Stimulated activated CD8-positive, alpha-beta memory T cell treated with anti-CD3 and anti-CD28 coated beads, Interleukin-7, amount 100 ng/mL, for 48 hours (primary cell): ENCODE results near the gene TRAFD1.
"Not testable (repeated sequence)": the region's sequence is repeated elsewhere in the genome, so short reads cannot be mapped to it uniquely, and the experiment has no call there.

Experiments used
- DNase-seq, 2 donors: peaks; one replicate each; pipeline ENCODE4 v3.0.0-alpha.2; 2020; ENCODE audit warnings: low read depth in 1 of 2; ENCODE audit errors: extremely low read depth in 1 of 2

TRAFD1 gene

GRCh38 chr12:112158461-112159145 lies 33.2 kb downstream of the TRAFD1 start:
- DNase-seq, result not testable (repeated sequence)

GRCh38 chr12:112159146-112159541 lies 33.8 kb downstream of the TRAFD1 start:
- DNase-seq, result no peak

DNA sequence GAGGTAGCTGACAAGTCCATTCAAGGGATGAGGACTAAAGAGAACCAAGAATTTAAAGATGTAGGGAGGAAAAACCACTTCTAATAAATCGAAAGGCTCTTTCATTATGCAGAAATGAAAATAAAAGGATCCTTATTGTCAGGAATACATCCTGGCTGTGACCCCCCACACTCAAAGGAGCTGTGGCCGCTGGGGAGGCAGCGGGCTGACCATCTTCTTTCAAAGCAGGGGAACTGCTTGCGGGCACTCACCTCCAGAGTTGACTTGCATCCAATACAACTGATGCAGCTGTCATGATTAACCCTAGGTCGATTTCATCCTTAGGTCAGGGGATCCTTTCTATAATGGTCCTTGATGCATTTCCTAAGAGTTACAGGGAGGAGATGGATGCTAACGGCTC lies 35.3 kb downstream of the TRAFD1 start:
- no peak for DNase-seq

GRCh38 chr12:112161711-112162110 lies 36.4 kb downstream of the TRAFD1 start:
- no peak for DNase-seq

DNA sequence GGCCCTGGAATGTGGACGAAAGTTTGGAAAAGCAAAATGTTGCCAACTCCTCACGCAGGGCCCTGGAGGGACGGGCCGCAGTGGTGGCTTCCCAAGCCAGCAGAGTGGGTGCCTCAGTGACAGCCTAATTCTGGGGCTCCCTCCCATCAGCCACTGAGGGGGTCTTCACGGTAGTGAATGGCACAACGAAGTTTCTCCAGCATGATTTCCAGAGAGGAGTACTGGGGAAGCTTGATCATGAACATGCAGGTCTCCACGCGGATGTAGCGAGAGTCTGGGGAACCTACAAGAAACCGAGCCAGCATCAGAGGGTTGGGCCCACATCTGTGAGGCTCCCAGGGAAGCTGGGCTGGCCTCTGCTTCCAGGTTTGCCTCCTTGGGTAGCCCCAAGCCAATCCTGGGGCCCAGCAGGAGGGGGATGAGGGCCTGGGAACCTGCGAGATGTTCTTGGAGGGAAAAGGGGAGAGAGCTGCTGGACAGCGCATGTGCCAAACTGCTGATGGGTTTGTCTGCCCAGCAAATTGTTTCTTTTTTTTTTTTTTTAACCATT lies 37.0 kb downstream of the TRAFD1 start:
- no peak for DNase-seq

DNA sequence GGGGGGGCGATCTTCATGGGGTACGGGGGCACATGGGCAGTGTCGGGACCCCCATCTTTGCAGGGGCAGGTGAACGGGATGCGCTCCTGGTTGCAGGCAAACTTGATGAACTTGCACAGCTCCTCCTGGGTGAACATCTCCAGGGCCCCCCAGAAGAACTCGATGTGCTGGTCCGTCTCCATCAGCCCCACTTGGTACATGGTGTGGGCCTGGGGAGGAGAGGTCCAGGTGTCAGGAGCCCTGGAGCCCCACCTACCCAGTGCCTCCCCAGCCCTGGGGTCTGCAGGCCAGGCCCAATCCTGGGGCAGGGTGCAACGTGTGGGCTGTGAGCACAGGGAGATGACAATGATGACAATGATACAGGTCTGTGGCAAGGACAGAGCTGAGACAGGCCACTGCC lies 37.7 kb downstream of the TRAFD1 start:
- no peak for DNase-seq

GRCh38 chr12:112163471-112163991 lies 38.2 kb downstream of the TRAFD1 start:
- no peak for DNase-seq

- DNase-seq, result no peak
Measured at GRCh38 chr12:112164011-112164660, 38.8 kb downstream of the TRAFD1 start.

DNA sequence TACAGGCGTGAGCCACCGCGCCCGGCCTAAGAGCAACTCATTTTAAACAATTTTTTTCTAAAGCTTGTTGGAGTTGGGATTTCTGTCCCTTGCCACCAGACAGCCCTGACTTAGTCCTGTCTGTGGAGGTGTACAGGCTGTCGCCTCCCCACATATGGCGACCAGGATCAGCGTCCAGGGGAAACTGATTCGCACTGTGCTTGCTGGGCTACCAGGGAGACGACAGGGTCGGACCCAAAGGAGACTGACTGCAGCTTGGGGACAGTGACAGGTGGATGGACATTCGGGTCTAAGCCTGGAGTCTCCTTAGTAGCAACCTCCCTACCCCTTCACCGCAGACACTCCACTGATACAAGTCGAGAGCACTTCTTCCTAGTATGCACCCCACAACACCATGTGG lies 40.3 kb downstream of the TRAFD1 start:
- no peak for DNase-seq

DNA sequence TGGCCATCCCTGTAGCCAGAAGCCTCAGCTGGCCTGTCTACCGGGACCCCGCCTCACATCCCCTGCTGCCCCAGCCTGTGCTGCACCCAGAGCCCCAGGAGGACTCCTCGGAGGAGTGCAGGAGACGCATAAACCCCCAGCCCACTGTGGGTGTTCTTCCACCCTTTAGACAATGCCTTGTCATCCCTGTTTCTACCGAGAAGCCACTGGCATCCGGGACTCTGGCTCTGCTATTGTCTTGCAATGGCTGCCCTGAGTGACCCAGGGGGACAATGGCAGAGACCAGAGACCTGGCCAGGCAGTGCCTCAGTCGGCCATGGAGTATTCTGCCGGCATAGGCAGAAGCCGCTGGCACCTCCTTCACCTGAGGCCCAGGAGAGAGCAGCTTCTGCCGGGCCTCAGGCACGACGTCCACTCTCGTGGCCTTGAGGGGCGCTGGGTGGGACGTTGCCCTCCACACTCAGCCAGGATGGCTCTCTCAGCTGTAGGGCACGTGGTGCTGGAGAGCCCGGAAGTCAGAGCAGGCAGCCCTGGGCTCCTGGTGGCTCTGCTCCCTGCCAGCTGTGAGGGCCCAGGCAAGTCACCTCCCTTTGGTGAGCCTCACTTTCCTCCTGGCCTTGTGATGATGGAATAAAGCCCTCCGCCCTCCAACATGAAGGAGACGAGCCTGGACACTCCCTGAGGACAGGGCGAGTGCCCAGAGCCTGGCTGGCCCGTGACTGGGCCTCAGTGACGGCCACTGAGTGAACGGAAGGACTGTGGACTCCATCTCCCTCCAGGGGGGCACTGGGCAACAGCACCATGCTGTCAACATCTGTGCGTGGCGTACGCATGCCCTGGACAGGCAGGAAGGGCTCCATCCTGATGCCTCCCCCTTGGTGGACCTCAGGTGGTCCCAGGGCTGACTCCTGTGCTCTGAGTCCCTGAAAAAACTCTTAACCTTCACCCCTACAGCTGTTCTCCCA lies 41.0 kb downstream of the TRAFD1 start:
- DNase-seq, result no peak

GRCh38 chr12:112167031-112167461 lies 41.7 kb downstream of the TRAFD1 start:
- no peak for DNase-seq

DNA sequence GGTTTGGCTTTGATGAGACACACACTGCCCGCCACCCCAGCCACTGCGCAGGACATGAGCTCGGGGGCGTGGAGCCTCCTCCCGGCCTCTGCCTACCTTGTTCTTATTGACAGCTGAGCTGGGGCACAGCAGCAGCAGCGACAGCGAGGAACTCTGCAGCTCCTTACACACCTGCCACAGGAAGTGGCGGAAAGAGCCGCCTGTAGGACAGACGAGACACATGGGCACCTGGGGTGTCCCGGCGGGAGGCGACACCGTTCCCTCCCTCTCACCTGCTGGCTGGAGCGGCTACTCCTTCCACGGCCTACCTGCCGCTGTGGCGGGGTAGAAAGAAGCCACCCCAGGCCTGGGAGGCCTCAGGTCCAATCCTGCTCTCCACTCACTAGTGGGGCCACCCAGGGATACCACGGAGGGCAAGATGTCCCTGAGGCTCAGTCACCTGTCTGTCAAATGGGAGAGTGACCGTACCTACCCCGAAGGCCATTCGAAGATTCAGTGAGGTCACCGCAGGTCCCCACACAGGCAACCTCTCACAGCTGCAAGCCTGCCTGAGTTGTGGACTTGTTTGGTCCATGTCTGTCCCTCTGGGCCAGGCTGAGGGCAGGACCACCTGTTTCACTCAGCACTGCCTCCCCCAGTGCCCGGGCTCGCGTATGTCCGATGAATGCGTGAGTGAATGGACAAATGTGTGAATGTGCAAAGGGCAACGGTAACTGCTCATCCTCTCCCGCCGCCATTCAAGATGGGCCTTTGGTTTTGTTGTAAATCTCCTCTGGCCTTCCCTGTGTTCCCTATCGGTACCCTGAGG lies 42.6 kb downstream of the TRAFD1 start:
- no peak for DNase-seq

DNA sequence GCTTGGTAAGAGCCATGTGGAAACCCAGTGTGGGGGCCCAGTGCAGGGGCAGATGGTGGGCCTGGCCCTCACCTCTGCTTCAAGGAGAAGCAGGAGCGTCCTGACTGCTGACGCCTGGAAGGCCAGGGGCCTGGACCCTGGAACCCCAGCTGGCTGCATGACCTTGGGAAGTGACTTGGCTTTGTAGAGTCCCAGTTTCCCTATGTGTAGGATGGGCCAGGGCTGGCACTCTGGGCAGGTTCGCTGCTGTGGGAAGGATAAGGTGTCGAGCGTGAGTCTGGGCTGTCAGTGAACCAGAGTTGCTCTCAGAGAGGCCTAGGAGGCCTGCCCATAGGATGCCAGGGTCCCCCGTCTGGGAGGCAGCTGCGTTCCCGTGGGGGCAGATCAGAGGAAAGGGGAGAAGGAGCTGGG lies 43.2 kb downstream of the TRAFD1 start:
- DNase-seq, result no peak

DNA sequence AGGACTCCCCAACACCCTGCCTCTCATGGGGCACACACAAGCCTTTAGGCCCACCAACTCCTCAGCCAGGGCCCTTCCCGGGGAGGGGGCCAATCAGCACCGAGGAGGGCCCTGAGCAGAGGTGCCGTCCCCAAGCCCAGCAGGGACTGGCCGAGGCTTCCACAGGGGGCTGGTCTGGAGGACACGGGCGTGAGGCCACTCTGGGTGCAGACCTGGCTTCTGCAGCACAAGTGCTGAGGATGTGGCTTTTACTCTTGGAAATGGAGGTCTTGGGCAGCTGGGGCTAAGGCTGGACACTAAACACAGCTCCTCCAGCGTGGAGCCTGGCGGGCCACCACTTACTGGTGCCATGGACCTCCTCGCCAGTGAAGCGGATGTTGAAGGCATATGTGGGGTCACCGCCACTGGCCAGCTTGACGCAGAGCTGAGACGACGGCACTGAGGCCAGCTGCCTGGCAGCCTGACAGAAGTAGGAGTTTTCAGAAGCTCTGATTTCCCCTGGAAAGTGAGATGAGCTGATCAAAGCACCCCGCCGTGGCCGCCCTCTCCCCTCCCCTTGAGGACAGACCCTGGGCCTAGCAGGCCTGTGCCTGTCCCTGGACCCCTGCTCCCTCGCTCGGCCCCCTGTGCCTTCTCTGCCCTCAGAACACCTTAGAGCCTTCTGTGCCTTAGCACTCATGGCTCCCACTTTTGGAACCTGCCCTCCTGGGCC lies 44.0 kb downstream of the TRAFD1 start:
- no peak for DNase-seq

DNA sequence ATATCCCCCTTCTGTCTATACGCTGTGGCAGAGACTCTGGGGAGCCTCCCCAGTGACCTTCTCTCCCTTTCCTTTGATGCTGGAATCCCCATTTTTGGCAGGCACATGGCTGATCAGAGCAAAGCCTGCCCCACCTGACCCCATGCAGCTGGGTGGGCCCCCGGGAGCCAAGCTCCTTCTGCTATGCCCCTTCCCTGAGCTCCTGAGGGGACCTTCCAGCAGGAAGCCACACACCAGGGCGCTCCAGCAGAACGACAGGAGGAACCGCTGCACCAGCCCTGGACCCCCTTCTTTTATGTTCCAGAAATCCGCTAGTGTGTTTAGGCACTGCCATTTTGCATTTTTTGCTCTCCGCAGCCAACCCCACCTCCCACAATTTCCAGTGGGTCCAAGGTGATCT lies 44.6 kb downstream of the TRAFD1 start:
- DNase-seq, result no peak

DNA sequence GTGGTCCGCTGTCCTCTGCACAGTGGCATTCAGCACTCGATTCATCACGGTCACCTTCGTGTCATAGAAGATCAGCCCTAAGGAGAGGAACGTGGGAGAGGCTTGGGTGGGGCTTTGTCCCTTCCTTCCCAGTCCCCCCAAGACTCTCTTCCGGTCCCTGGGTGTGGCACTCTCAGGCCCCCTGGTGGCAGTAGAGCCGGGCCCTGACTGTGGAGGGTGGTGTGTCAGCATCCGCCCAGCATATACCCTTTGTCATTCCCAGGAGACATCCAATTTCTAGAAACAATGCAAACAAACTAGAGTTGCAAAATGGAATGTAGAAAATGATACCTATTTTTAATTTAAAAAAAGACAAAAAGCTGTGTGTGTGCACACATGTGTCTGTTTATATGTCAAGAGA lies 45.0 kb downstream of the TRAFD1 start:
- DNase-seq, result peak in 1 of 2 donors; percentile 14

DNA sequence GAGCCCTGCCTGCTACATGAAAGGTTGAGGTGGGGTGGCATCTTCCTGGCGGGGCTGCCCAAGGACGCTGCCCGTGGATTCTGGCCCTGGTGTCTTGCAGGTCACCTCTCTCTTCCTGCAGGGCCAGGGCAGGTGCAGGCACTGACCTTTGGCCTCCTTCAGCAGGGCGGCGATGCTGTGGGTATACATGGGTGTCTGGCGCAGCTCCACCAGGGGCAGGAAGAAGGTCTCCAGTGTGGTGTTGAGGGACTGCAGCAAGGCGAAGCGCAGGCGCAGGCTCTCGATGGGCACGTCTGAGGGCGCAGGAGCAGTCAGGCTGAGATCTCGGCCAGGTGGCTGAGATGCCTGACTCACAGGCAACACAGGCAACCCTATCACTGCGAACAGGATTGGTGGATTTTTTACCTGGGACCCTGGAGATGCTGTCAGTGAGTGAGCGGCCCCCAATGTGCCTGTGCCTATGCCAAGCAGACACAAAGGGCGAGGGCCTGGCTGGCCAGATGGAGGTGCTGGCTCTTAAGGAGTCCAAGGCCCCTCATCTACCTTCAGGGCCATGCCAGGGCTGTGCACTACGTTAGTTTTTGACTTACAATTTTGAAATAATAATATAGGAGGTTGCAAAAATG lies 45.7 kb downstream of the TRAFD1 start:
- no peak for DNase-seq

DNA sequence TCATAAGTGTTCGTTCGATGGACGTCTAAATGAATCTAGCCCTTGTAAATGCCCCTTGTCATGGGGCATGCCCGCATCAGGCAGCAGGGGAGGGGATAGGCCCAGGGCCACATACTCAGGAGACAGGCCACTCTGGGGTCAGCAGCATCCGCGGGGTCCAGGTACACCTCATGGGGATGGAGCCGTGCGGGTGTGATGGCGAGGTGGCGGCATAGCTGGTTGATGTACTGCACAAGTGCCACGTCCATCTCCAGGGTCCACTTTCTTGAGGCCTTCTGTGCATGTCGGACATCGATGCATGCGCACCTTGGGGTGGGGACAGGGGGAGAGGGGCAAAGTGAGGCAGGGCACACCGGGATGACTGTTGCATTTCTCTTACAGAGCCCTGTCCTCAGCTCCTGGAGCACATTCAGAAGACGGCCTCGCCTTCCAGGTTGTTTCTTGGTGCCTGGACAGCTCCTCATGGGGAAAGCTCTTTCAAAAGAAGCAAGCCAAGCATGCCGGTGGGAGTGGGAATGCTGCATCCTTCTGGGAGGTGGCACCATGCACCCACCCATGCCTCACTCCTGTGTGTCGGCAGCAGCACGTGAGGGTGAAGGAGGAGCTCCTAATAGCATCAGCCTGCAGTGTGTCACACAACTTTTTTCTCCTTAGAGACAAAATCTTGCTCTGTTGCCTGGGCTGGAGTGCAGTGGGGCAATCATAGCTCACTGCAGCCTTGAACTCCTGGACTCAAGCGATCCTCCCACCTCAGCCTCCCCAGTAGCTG lies 47.4 kb downstream of the TRAFD1 start:
- no peak for DNase-seq
